Measurements from ENCODE around the gene PRR13. TPM values are rescaled to one million over a fixed set of nuclear protein-coding genes. Genes with fewer than 3 reads are reported as not detected.
"Not testable (repeated sequence)": the region's sequence is repeated elsewhere in the genome, so short reads cannot be mapped to it uniquely, and the experiment has no call there.

The PRR13 gene, protein sequence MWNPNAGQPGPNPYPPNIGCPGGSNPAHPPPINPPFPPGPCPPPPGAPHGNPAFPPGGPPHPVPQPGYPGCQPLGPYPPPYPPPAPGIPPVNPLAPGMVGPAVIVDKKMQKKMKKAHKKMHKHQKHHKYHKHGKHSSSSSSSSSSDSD
- total RNA-seq: 100 to 1,000 TPM; 242 to 247 TPM
- 100 to 1,000 TPM; 545 to 843 TPM for polyA plus RNA-seq

- no peaks in the 10 kb centered on the region for H3K27me3 Mint-ChIP-seq
- Histone ChIP-seq H3K4me3 (ENCODE audit: low read length in 2 of 2) (peak within 1 kb of the TSS; percentile 75 to 91), H3K4me1 (ENCODE audit: insufficient read depth, low read length) (peaks cover 40% of the 10 kb centered on the region), H3K36me3 (ENCODE audit: insufficient read depth, low read length) (peaks cover 19% of the 10 kb centered on the region), H3K9me3 (ENCODE audit: control insufficient read depth in 1 of 2, low read length in 2 of 2) (no peaks in the 10 kb centered on the region), H3K27ac (ENCODE audit: low read depth, low read length) (peak within 1 kb of the TSS; percentile 98), H3K27me3 (ENCODE audit: insufficient read depth, low read length) (no peaks in the 10 kb centered on the region)
- POLR2A ChIA-PET (ENCODE audit: partially characterized antibody): interaction anchor here (0.6 to 4.5 kb wide), 20 partner anchors 10 to 435 kb away, joined by 3 to 54 read pairs (median 4); partner anchors contain the start of genes AAAS, EIF4B, MAP3K12 and NPFF
- CTCF ChIA-PET (ENCODE audit: partially characterized antibody): interaction anchor here (0.6 to 1.7 kb wide), 11 partner anchors 9 to 574 kb away, joined by 3 to 6 read pairs (median 3); no protein-coding TSS in a partner anchor
- no peaks in the 10 kb centered on the region for H3K9me3 Mint-ChIP-seq
- H3K27ac Mint-ChIP-seq: peak within 1 kb of the TSS; percentile 91 to 99 (median 96)
- DNase-seq: peak; percentile 95 to 100 (median 97)
- H3K4me3 Mint-ChIP-seq: peak within 1 kb of the TSS; percentile 95 to 99 (median 97)
- intact Hi-C loops (cut with micrococcal nuclease): loop anchor here (1.0 to 2.0 kb wide), 7 partner anchors 10 to 260 kb away; partner anchors contain the start of genes CSAD, SP1 and ZNF740
- H3K36me3 Mint-ChIP-seq: peaks cover 14 to 35% of the 10 kb centered on the region in 2 donors
- H3K4me1 Mint-ChIP-seq: peaks cover 22 to 59% (median 40%) of the 10 kb centered on the region in 4 donors
These were observed at the start of gene PRR13 for GRCh38 chr12:53441040-53441833. PRR13 (plus strand) TSS chr12:53441734; CDS start chr12:53442715, 981 bp downstream.

- Histone ChIP-seq H3K27me3 (ENCODE audit: insufficient read depth, low read length) (no peaks in the 10 kb centered on the region), H3K27ac (ENCODE audit: low read depth, low read length) (no peak overlapping the region), H3K9me3 (ENCODE audit: control insufficient read depth in 1 of 2, low read length in 2 of 2) (no peaks in the 10 kb centered on the region), H3K36me3 (ENCODE audit: insufficient read depth, low read length) (peaks cover 10% of the 10 kb centered on the region), H3K4me1 (ENCODE audit: insufficient read depth, low read length) (peaks cover 5% of the 10 kb centered on the region), H3K4me3 (ENCODE audit: low read length in 2 of 2) (no peak overlapping the region)
- Mint-ChIP-seq H3K36me3 (peaks cover 13 to 35% of the 10 kb centered on the region in 2 donors), H3K4me3 (no peak overlapping the region), H3K9me3 (no peaks in the 10 kb centered on the region), H3K4me1 (peaks cover 13 to 25% (median 18%) of the 10 kb centered on the region in 4 donors), H3K27me3 (no peaks in the 10 kb centered on the region), H3K27ac (peak overlapping the region in 2 of 7 donors; percentile 39 to 46)
- DNase-seq: no peak
- ChIA-PET POLR2A (ENCODE audit: partially characterized antibody) (no interaction called here), CTCF (ENCODE audit: partially characterized antibody) (no interaction called here)
- intact Hi-C loops (cut with micrococcal nuclease): no loop called here
These were observed 41.6 kb upstream of the PRR13 start for GRCh38 chr12:53399896-53400295.

- H3K9me3 ChIP-seq (ENCODE audit: control insufficient read depth in 1 of 2, low read length in 2 of 2); H3K27ac ChIP-seq (ENCODE audit: low read depth, low read length); H3K4me3 Mint-ChIP-seq; H3K9me3 Mint-ChIP-seq; H3K27ac Mint-ChIP-seq; H3K27me3 ChIP-seq (ENCODE audit: insufficient read depth, low read length); intact Hi-C loops (cut with micrococcal nuclease); POLR2A ChIA-PET (ENCODE audit: partially characterized antibody); H3K4me1 ChIP-seq (ENCODE audit: insufficient read depth, low read length); H3K4me3 ChIP-seq (ENCODE audit: low read length in 2 of 2); DNase-seq; H3K27me3 Mint-ChIP-seq: not testable (repeated sequence)
- H3K36me3 Mint-ChIP-seq: peaks cover 15 to 33% of the 10 kb centered on the region in 2 donors
- CTCF ChIA-PET (ENCODE audit: partially characterized antibody): interaction anchor here (0.9 to 2.4 kb wide), 3 partner anchors 19 to 50 kb away, joined by 3 to 8 read pairs (median 7); no protein-coding TSS in a partner anchor
- H3K4me1 Mint-ChIP-seq: peaks cover 6 to 16% (median 12%) of the 10 kb centered on the region in 4 donors
- H3K36me3 ChIP-seq (ENCODE audit: insufficient read depth, low read length): peaks cover 14% of the 10 kb centered on the region
These were observed 39.2 kb upstream of the PRR13 start for GRCh38 chr12:53402351-53402750.

- H3K27ac Mint-ChIP-seq: peak overlapping the region in 1 of 7 donors; percentile 42
- Histone ChIP-seq H3K27me3 (ENCODE audit: insufficient read depth, low read length) (no peaks in the 10 kb centered on the region), H3K4me3 (ENCODE audit: low read length in 2 of 2) (no peak overlapping the region), H3K9me3 (ENCODE audit: control insufficient read depth in 1 of 2, low read length in 2 of 2) (no peaks in the 10 kb centered on the region), H3K4me1 (ENCODE audit: insufficient read depth, low read length) (no peaks in the 10 kb centered on the region), H3K27ac (ENCODE audit: low read depth, low read length) (no peak overlapping the region), H3K36me3 (ENCODE audit: insufficient read depth, low read length) (peaks cover 14% of the 10 kb centered on the region)
- intact Hi-C loops (cut with micrococcal nuclease): no loop called here
- H3K36me3 Mint-ChIP-seq: peaks cover 12 to 31% of the 10 kb centered on the region in 2 donors
- peaks cover 6 to 13% (median 9%) of the 10 kb centered on the region in 4 donors for H3K4me1 Mint-ChIP-seq
- no peaks in the 10 kb centered on the region for H3K27me3 Mint-ChIP-seq
- H3K4me3 Mint-ChIP-seq: no peak overlapping the region
- POLR2A ChIA-PET (ENCODE audit: partially characterized antibody): no interaction called here
- no peaks in the 10 kb centered on the region for H3K9me3 Mint-ChIP-seq
- CTCF ChIA-PET (ENCODE audit: partially characterized antibody): interaction anchor here (2.4 kb wide), 1 partner anchor 18 kb away, joined by 8 read pairs; no protein-coding TSS in a partner anchor
- DNase-seq: no peak
These were observed 38.7 kb upstream of the PRR13 start for GRCh38 chr12:53402871-53403270.

DNA sequence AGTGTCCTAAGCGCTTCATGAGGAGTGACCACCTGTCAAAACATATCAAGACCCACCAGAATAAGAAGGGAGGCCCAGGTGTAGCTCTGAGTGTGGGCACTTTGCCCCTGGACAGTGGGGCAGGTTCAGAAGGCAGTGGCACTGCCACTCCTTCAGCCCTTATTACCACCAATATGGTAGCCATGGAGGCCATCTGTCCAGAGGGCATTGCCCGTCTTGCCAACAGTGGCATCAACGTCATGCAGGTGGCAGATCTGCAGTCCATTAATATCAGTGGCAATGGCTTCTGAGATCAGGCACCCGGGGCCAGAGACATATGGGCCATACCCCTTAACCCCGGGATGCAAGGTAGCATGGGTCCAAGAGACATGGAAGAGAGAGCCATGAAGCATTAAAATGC is 30.6 kb upstream of the PRR13 start:
- peaks cover 21% of the 10 kb centered on the region for H3K4me1 ChIP-seq (ENCODE audit: insufficient read depth, low read length)
- no peak for DNase-seq
- H3K4me3 ChIP-seq (ENCODE audit: low read length in 2 of 2): no peak overlapping the region
- intact Hi-C loops (cut with micrococcal nuclease): no loop called here
- Mint-ChIP-seq H3K4me3 (no peak overlapping the region), H3K4me1 (peaks cover 20 to 26% (median 24%) of the 10 kb centered on the region in 4 donors), H3K36me3 (peaks cover 28 to 52% of the 10 kb centered on the region in 2 donors), H3K27me3 (no peaks in the 10 kb centered on the region), H3K9me3 (no peaks in the 10 kb centered on the region), H3K27ac (peak overlapping the region in 1 of 7 donors; percentile 47)
- H3K27me3 ChIP-seq (ENCODE audit: insufficient read depth, low read length): no peaks in the 10 kb centered on the region
- H3K9me3 ChIP-seq (ENCODE audit: control insufficient read depth in 1 of 2, low read length in 2 of 2): no peaks in the 10 kb centered on the region
- ChIA-PET CTCF (ENCODE audit: partially characterized antibody) (interaction anchor here (0.9 to 3.3 kb wide), 3 partner anchors 10 to 98 kb away, joined by 4 to 11 read pairs (median 11); no protein-coding TSS in a partner anchor), POLR2A (ENCODE audit: partially characterized antibody) (no interaction called here)
- peaks cover 52% of the 10 kb centered on the region for H3K36me3 ChIP-seq (ENCODE audit: insufficient read depth, low read length)
- H3K27ac ChIP-seq (ENCODE audit: low read depth, low read length): no peak overlapping the region

GRCh38 chr12:53413485-53414204 is 27.9 kb upstream of the PRR13 start:
- ChIA-PET POLR2A (ENCODE audit: partially characterized antibody) (interaction anchor here (1.0 kb wide), 1 partner anchor 34 kb away, joined by 7 read pairs; the partner anchor contains the start of gene SP1), CTCF (ENCODE audit: partially characterized antibody) (interaction anchor here (1.3 to 2.6 kb wide), 5 partner anchors 42 to 95 kb away, joined by 3 to 13 read pairs (median 6); no protein-coding TSS in a partner anchor)
- Mint-ChIP-seq H3K27me3 (no peaks in the 10 kb centered on the region), H3K4me3 (peak overlapping the region in 2 of 8 donors; percentile 4 to 17), H3K4me1 (peaks cover 22 to 40% (median 28%) of the 10 kb centered on the region in 4 donors), H3K36me3 (peaks cover 23 to 47% of the 10 kb centered on the region in 2 donors), H3K27ac (peak overlapping the region in 6 of 7 donors; percentile 22 to 85 (median 62)), H3K9me3 (no peaks in the 10 kb centered on the region)
- H3K27me3 ChIP-seq (ENCODE audit: insufficient read depth, low read length): no peaks in the 10 kb centered on the region
- no peak for DNase-seq
- intact Hi-C loops (cut with micrococcal nuclease): no loop called here
- no peak overlapping the region for H3K27ac ChIP-seq (ENCODE audit: low read depth, low read length)
- H3K9me3 ChIP-seq (ENCODE audit: control insufficient read depth in 1 of 2, low read length in 2 of 2): no peaks in the 10 kb centered on the region
- H3K36me3 ChIP-seq (ENCODE audit: insufficient read depth, low read length): peaks cover 43% of the 10 kb centered on the region
- no peak overlapping the region for H3K4me3 ChIP-seq (ENCODE audit: low read length in 2 of 2)
- H3K4me1 ChIP-seq (ENCODE audit: insufficient read depth, low read length): peaks cover 29% of the 10 kb centered on the region

All from CD4-positive, alpha-beta memory T cell (primary cell).